Diencephalon (tissue), 1 donor: ENCODE measurements around the gene ATP2A3. TPM values are rescaled to one million over a fixed set of nuclear protein-coding genes. Genes with fewer than 3 reads are reported as not detected.

Source experiments
- total RNA-seq: library from RNA; depleted of rRNA; stranded (reverse); fragments of >200 nt; gene quantifications from one replicate; pipeline ENCODE4 v1.2.3, GENCODE V29; 2014

Gene ATP2A3
- 2.8 TPM for total RNA-seq

DNA sequence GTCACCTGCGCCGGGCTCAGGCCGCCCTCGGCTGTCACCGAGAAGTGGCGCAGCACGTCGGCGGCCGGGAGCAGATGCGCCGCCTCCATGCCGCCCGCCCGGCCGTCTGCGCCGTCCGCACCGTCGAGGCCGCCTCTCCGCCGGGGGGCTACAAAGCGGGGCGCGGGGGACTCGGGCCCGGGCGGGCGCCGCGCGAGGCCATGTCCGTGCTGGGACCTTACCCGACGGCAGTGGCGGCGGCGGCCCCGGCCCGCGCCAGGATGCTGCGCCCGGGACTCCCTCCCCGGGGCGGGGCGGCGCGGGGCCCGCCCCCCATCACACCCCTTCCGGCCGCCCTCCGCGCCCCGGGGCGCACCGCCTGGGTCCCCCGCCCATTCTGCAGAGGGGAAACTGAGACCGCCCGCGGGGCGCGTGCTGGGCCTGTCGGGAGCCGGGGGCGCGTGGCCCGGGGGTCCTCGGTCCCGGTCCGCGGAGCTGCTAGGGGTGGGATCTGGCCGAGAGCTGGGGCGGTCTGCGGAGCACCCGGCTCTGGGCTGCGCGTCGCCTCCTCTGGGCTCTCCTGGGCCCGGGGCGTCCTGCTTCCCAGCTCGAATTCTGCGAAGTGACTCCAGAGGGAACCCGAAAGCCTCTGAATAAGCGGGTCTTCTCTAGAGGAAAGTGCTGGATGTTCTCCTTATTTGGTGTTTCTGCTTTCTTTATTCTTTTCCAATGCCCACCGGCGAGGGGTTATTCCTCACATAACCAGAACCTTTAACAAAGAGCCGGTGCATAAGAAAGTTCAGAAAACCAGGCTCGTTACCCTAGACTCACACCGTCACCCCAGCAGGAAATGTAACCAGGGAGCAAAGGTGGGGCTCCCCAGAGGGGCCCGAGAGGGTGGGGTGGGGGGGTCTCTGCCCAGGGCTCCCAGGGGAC lies at the start of gene ATP2A3:
ATP2A3 (minus strand) TSS at position 235 of the 915 bp plus-strand sequence; CDS start at position 89, 146 bp downstream.

DNA sequence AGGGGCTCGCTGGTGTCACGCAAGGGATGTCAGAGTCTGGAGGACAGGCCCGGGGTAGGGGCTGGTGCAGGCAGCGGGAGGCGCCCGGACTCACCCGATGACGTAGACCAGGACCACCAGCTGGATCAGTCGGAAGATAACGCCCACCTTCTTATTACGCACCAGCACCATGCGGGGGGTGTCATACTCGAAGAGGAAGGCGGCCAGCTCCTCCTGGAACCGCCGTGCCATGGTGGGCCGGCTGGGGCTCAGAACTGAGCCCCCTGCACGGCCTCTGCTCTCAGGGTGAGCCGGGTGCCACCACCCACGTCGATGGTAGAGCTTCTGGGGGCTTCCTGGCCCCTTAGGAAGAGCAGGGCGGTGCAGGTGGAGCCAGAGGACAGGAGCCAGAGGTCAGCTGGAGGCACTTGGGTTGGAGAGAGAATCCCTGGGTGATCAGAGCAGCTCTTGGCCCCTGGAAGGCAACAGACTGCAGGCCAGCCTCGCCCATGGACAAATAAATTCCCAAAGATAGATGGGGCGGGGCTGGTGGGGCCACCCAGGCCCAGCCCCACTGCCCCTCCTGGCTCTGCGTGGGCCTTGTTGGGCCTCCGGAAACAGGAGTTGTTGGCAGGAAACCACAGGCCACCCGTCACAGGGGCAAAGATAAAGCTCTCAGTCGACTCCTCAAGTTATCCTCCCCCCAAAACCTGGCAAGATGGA lies 48.1 kb downstream of the ATP2A3 start, which contains the start of gene P2RX1:
P2RX1 (minus strand) TSS at position 471 of the 702 bp plus-strand sequence; CDS start at position 231, 240 bp downstream.

DNA sequence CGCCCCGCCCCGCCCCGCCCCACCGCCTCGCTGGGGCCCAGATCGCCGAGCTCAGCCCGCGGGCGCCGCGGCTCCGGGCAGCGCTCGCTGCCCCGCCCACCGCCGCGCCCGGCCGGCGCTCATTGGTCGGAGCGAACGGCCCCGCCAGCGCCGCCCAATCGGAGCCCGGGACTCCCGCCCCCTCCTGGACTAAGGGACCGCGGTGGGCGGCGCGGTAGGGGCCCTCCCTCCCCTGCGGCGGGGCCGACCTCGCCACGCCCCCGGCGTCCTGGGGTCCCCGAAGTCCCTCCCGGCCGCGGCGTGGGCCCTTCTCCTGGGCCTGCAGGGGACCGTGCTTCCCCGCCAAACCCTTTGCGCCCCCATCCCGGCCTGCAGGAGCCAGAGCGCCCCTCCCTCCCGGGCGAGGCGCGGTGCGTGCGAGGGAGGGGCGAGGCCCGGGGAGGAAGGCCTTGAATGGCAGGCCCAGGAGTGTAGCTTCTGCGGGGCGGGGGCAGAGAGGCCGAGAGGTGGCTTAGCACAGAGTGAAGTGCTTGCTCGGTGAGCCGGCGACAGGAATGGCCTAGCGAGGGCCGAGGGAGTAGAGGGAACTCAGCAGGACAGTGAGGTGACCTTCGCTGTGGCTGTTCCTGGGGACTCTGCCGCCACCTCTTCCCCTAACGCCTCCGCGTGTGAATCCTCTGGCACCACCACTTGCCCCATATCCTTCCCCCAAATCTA lies 71.1 kb downstream of the ATP2A3 start, which contains the start of gene CAMKK1:
CAMKK1 (minus strand) TSS at position 51 of the 717 bp plus-strand sequence. CDS start 7,366 bp downstream, outside the sequence.

Other genes starting within 250 kb of the ATP2A3 start
- gene HASPIN, start 240.5 kb downstream of the ATP2A3 start, total RNA-seq = 1.4 TPM
- gene ITGAE, start 163.2 kb downstream of the ATP2A3 start, total RNA-seq = 13.6 TPM
- gene NCBP3, start 118.2 kb downstream of the ATP2A3 start, total RNA-seq = 33.0 TPM
- 11.1 TPM for gene CAMKK1, start 71.4 kb downstream of the ATP2A3 start, total RNA-seq
- 0.23 TPM for gene P2RX1, start 48.0 kb downstream of the ATP2A3 start, total RNA-seq
- 44.8 TPM for gene ZZEF1, start 178.6 kb upstream of the ATP2A3 start, total RNA-seq
- 38.3 TPM for gene CYB5D2, start 178.8 kb upstream of the ATP2A3 start, total RNA-seq